ENCODE measurements around the gene PALD1. TPM values are rescaled to one million over a fixed set of nuclear protein-coding genes. Genes with fewer than 3 reads are reported as not detected.

Gene PALD1
- total RNA-seq, 1 donor from 2014 or later = 9.6 TPM

GRCh38 chr10:70599791-70600190 is 121.2 kb downstream of the PALD1 start:
- TF ChIP-seq EZH2phosphoT487 (IDR thresholded peaks at IDR 0.05) = no peak
- TF ChIP-seq, protein P1, sequence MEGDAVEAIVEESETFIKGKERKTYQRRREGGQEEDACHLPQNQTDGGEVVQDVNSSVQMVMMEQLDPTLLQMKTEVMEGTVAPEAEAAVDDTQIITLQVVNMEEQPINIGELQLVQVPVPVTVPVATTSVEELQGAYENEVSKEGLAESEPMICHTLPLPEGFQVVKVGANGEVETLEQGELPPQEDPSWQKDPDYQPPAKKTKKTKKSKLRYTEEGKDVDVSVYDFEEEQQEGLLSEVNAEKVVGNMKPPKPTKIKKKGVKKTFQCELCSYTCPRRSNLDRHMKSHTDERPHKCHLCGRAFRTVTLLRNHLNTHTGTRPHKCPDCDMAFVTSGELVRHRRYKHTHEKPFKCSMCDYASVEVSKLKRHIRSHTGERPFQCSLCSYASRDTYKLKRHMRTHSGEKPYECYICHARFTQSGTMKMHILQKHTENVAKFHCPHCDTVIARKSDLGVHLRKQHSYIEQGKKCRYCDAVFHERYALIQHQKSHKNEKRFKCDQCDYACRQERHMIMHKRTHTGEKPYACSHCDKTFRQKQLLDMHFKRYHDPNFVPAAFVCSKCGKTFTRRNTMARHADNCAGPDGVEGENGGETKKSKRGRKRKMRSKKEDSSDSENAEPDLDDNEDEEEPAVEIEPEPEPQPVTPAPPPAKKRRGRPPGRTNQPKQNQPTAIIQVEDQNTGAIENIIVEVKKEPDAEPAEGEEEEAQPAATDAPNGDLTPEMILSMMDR (IDR thresholded peaks at IDR 0.05) = no peak
- TF ChIP-seq EZH2 (IDR thresholded peaks at IDR 0.05) = no peak
- H3K4me3 ChIP-seq = no peak overlapping the region
- H3K79me2 ChIP-seq (ENCODE audit: low read depth) = no peaks in the 10 kb centered on the region
- Mint-ChIP-seq H3K27me3 (ENCODE audit: insufficient read depth, low read depth) (peaks cover 7% of the 10 kb centered on the region), H3K9me3 (no peaks in the 10 kb centered on the region), H3K4me3 (no peak overlapping the region), H3K36me3 (no peaks in the 10 kb centered on the region), H3K27ac (no peak overlapping the region), H3K4me1 (peaks cover 18% of the 10 kb centered on the region)
- no peaks in the 10 kb centered on the region for H3K9me3 ChIP-seq (ENCODE audit: low read depth)
- no peak overlapping the region for H2AFZ ChIP-seq (replicated peaks)
- H4K20me1 ChIP-seq (ENCODE audit: low read depth) = no peaks in the 10 kb centered on the region
- DNase-seq (ENCODE audit: low spot score) = no peak
- H3K9ac ChIP-seq = no peak overlapping the region
- H3K4me2 ChIP-seq = no peak overlapping the region
- no peaks in the 10 kb centered on the region for H3F3A ChIP-seq (ENCODE audit: low read depth)
- no peaks in the 10 kb centered on the region for H3K36me3 ChIP-seq
- H3K27ac ChIP-seq = no peak overlapping the region
- no peaks in the 10 kb centered on the region for H3K4me1 ChIP-seq
- no peaks in the 10 kb centered on the region for H3K27me3 ChIP-seq

DNA sequence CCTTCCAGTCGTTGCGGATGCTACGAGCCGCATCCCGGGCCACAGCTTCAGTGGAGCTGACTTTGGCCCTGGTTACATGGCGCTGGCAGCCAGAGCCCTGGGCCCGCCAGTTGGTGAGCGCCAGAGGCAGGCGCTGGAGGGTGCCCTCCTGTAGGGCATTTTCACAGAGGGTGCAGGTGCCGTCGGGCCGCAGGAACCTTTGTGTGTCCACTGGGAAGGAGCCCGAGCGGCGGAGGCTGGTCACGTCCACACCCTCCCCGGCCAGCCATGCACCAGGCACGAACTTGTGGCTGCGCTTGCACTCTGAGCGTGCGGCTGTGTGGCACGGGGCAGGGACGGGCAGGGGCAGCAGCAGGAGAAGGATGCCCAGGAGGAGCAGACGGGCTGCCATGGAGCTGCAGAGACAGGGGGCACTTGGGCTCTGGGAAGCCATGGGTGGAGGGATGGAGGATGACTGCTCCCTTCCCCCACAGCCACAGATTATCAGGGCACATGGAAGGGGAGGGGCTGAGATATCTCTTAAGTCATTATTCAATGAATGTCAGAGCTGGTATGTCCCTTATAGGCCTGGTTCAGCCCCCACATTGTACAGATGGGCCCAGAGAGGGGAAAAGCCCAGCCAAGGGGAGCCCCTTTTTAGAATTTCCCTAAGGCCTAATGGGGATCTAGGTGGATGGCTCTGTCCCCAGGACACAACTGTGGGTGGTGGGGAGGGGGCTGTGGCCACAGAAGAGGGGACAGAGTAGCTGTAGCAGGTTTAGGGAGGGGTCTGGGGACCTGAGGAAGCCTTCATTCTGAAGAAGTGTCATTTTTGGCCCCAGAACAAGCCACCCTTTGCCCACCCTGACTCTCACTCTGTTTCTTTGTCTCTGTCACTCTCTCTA is 122.2 kb downstream of the PALD1 start:
- no peaks in the 10 kb centered on the region for H3K9me3 ChIP-seq (ENCODE audit: low read depth)
- H3K4me1 ChIP-seq = no peaks in the 10 kb centered on the region
- H2AFZ ChIP-seq (replicated peaks) = no peak overlapping the region
- no peaks in the 10 kb centered on the region for H3K79me2 ChIP-seq (ENCODE audit: low read depth)
- H3K4me3 Mint-ChIP-seq = no peak overlapping the region
- no peak overlapping the region for H3K4me2 ChIP-seq
- H4K20me1 ChIP-seq (ENCODE audit: low read depth) = no peaks in the 10 kb centered on the region
- H3K27me3 ChIP-seq = no peaks in the 10 kb centered on the region
- peaks cover 15% of the 10 kb centered on the region for H3K4me1 Mint-ChIP-seq
- H3K27ac ChIP-seq = no peak overlapping the region
- no peak overlapping the region for H3K9ac ChIP-seq
- H3K36me3 Mint-ChIP-seq = no peaks in the 10 kb centered on the region
- TF ChIP-seq EZH2phosphoT487 (IDR thresholded peaks at IDR 0.05) (no peak), EZH2 (IDR thresholded peaks at IDR 0.05) (no peak)
- TF ChIP-seq, protein P1 (IDR thresholded peaks at IDR 0.05) = no peak
- H3K9me3 Mint-ChIP-seq = no peaks in the 10 kb centered on the region
- no peaks in the 10 kb centered on the region for H3F3A ChIP-seq (ENCODE audit: low read depth)
- no peak overlapping the region for H3K27ac Mint-ChIP-seq
- peaks cover 7% of the 10 kb centered on the region for H3K27me3 Mint-ChIP-seq (ENCODE audit: insufficient read depth, low read depth)
- no peak for DNase-seq (ENCODE audit: low spot score)
- no peak overlapping the region for H3K4me3 ChIP-seq
- no peaks in the 10 kb centered on the region for H3K36me3 ChIP-seq

- Histone ChIP-seq H2AFZ (replicated peaks) (no peak overlapping the region), H3K27me3 (no peaks in the 10 kb centered on the region), H3K36me3 (no peaks in the 10 kb centered on the region), H3K79me2 (ENCODE audit: low read depth) (no peaks in the 10 kb centered on the region), H3K4me2 (no peak overlapping the region), H4K20me1 (ENCODE audit: low read depth) (no peaks in the 10 kb centered on the region), H3K9me3 (ENCODE audit: low read depth) (no peaks in the 10 kb centered on the region), H3K4me3 (no peak overlapping the region), H3F3A (ENCODE audit: low read depth) (no peaks in the 10 kb centered on the region), H3K27ac (no peak overlapping the region), H3K9ac (no peak overlapping the region), H3K4me1 (no peaks in the 10 kb centered on the region)
- Mint-ChIP-seq H3K4me3 (no peak overlapping the region), H3K4me1 (peaks cover 6% of the 10 kb centered on the region), H3K36me3 (no peaks in the 10 kb centered on the region), H3K27me3 (ENCODE audit: insufficient read depth, low read depth) (peaks cover 7% of the 10 kb centered on the region), H3K9me3 (no peaks in the 10 kb centered on the region), H3K27ac (no peak overlapping the region)
- no peak for DNase-seq (ENCODE audit: low spot score)
- TF ChIP-seq, protein P1 (IDR thresholded peaks at IDR 0.05) = no peak
- no peak for TF ChIP-seq EZH2 (IDR thresholded peaks at IDR 0.05)
- TF ChIP-seq EZH2phosphoT487 (IDR thresholded peaks at IDR 0.05) = no peak
Measured at GRCh38 chr10:70601746-70602145, 123.2 kb downstream of the PALD1 start.

Measured in neural progenitor cell (in vitro differentiated cells).